Central memory CD4-positive, alpha-beta T cell (primary cell): Measurements from ENCODE around the gene PODNL1.
"Not testable (repeated sequence)": the region's sequence is repeated elsewhere in the genome, so short reads cannot be mapped to it uniquely, and the experiment has no call there.

Source experiments
- DNase-seq: peaks from one replicate; pipeline ENCODE4 v3.0.0; 2022

The PODNL1 gene

DNA sequence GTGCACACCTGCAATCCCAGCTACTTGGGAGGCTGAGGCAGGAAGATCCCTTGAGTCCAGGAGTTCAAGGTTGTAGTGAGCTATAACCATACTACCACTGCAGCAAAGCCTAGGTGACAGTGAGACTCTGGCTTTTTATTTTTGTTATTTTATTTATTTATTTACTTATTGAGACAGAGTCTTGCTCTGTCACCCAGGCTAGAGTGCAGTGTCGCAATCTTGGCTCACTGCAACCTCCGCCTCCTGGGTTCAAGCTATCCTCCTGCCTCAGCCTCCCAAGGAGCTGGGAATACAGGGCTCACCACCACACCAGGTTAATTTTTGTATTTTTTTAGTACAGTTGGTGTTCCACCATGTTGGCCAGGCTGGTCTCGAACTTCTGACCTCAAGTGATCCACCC is 35.3 kb upstream of the PODNL1 start:
- DNase-seq, result not testable (repeated sequence)

DNA sequence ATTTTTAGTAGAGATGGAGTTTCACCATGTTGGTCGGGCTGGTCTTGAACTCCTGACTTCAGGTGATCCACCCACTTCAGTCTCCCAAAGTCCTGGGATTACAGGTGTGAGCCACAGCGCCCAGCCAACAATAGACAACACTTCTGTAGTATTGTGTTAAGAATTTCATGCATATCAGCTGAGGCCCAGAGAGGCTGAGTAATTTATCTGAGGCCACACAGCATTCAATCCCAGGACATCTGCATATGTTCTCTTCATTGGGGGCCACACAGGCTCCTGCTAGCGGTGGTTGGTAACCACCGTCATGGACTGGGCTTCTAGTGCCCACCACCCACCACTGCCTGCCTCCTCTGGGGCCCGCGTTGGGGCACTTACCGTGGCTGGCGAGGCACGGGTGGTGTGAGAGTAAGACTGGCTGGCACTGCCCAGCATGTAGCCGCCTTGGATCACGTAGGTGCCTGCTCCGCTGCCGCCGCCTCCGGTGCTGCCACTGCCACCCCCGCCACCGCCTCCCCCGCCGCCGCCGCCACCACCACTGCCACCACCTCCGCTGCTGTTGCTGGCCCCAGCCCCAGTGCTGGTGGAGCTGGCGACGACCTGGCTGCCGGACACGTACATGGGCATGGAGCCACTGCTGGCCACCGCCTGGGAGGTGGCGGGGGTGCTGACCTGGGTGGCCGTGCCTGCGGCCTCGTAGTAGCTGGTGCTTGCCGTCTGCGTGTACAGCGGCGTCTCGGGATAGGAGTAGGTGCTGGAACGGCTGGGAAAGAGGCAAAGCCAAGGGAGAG is 34.3 kb upstream of the PODNL1 start:
- DNase-seq, result no peak

DNA sequence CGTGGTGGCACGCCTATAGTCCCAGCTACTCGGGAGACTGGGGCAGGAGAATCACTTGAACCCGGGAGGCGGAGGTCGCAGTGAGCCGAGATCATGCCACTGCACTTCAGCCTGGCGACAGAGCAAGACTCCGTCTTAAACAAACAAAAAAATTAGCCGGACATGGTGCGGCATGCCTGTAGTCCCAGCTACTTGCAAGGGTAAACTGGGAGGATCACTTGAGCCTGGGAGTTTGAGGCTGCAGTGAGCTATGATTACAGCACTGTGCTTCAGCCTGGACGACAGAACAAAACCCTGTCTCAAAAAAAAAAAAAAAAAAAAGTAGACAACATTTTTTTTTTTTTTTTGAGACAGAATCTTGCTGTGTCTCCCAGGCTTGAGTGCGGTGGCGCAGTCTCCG is 33.7 kb upstream of the PODNL1 start:
- DNase-seq, result not testable (repeated sequence)

- no peak for DNase-seq
These were observed 31.7 kb upstream of the PODNL1 start for GRCh38 chr19:13969897-13970296.

DNA sequence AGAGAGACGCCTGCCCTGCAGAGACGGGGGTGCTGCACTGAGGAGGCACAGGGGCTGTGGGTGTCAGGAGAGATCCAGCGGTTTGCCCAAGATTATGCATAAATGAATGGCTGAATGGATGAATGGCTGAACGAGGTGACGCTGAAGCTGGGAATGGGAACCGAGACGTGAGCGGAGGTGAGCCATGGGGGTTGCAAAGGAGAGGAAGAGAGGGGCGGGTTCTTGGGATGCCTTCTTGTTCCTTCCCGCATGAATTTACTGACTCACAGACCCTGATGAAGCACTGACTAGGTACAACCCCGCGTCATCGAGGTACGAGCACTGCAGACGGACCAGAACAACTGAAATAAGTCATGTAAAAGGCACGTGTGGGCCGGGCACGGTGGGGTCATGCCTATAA is 30.8 kb upstream of the PODNL1 start:
- DNase-seq, result no peak

- no peak for DNase-seq
These were observed 30.2 kb upstream of the PODNL1 start for GRCh38 chr19:13968383-13968935.

DNA sequence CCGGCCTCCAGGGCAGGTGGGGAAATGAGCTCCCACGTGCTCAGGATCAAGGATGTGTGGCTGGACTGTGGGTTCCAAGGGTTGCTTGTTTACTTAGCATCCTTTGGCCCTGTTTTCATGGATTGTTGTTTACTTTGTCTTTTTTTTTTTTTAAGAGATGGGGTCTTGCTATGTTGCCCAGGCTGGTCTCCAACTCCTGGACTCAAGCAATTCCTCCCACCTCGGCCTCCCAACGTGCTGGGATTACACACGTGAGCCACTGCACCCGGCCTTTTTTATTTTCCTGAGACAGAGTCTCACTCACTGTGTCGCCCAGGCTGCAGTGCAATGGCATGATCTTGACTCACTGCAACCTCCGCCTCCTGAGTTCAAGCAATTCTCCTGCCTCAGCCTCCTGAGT is 29.0 kb upstream of the PODNL1 start:
- DNase-seq, result not testable (repeated sequence)

DNA sequence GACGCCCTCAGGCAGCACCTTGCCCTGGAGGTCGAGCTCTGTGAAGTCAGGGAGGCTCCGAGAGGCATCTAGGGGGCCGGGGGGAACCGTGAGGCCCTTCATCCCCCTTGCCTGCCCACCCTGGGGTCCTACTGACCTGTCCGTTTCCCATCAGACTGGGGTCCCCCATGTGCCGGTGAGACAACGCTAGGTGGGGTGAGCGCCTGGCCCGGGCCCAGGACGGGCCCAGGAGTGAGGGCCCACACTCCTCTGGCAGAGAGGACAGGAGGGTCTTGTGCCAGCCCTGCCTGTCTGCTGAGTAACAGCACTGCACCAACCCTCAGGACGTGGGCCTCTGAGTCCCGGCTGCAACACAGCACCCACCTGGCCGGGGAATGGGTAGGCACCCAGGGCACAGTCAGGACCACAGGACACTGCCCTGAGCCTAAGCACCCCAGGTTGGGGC is 28.5 kb upstream of the PODNL1 start:
- DNase-seq, result no peak

DNA sequence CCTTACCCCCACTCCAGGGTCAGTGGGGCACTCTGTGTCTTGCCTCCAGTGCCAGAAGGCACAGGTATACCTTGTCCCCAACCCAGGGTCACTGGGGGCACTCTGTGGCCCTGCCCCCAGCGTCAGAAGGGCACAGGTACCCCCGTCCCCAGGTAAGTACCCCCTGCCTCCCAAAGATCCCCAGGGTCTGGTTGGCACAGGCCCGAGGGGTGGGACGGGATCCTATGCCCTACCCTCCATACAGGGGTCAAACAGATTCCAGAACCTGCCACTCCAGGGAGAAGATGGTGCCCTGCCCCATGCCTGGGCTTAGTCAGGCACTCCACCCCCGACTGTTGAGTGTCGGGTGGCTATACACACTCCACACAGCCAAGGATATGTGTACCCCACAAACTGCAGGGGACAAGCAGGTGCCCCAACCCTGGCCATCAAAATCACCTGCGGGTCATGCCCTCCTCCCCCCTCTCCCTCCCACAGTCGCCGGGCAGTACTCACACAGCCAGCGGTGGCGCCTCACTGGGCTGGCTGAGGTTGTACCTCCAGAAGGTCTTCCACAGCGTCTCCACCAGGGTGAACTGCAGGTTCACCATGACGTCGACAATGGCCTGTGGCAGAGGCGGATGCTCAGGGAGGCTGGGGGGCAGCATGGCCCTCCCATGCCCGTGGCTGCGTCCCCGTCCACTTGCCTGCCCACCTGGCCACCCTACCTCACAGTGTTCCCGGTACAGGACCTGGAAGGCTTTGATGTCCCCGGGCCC is 27.9 kb upstream of the PODNL1 start:
- DNase-seq, result no peak

- no peak for DNase-seq
These were observed 27.2 kb upstream of the PODNL1 start for GRCh38 chr19:13965377-13965896.

DNA sequence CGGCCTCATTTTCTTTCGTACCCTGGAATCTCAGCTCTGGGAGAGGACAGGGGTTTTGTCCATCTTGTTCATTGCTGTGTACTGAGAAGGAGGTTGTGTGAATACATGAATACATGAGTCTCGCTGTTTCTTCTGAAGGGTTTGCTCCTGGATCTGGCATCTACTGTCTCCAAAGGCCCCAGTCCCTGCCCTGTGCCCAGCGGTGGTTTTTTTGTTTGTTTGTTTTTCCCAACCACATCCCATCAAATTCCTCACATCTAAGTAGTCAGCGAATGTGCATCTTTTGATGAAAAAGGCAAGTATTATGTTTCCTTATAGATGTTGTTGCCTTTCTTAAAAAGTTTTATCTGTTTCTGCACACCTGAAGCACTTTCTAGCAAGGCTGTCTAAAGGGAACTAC is 26.6 kb upstream of the PODNL1 start:
- no peak for DNase-seq

- no peak for DNase-seq
These were observed 25.4 kb upstream of the PODNL1 start for GRCh38 chr19:13963603-13964105.

- DNase-seq, result no peak
These were observed 24.7 kb upstream of the PODNL1 start for GRCh38 chr19:13962699-13963602.

DNA sequence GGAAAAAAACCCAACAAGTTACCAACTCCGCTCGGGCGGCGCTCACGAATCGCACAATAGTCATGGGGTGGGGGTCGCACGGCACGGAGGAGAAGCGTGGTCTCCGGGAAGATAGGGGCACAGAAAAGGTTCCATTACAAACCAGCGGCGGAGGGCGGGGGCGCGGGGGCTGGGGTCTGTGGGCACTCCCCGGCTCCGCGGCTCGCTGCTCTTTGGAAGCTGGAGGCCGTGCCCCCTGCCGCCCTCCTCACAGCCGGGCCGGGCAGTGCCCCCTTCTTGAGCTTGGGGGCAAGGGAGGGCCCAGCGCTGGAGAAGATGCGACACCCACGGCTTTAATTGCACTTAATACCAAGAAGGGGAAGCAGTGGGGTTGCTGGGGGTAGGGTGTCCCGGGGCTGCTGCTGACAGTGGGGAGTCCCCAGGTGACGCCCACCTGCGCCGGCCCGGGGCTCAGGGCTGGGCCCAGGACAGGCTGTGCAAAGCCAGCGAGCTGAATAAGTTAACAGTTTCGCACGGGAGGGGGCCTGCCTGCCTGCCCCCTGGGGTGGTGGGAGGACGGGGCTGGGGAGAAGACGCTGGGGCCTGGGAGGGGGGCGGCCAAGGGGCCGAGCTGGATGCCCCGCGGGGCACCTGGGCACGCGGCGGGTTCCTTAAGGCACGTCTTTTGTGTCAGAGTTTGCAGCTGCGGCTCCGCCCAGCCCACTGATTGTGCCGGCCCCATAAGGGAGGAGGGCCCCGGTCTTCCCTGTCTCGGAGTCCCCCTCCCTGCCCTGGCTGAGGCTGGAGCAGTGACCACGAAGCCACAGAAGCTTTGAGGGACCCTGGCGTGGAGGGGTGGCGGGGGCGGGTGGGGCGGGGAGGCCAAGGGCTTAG is 23.8 kb upstream of the PODNL1 start:
- no peak for DNase-seq

DNA sequence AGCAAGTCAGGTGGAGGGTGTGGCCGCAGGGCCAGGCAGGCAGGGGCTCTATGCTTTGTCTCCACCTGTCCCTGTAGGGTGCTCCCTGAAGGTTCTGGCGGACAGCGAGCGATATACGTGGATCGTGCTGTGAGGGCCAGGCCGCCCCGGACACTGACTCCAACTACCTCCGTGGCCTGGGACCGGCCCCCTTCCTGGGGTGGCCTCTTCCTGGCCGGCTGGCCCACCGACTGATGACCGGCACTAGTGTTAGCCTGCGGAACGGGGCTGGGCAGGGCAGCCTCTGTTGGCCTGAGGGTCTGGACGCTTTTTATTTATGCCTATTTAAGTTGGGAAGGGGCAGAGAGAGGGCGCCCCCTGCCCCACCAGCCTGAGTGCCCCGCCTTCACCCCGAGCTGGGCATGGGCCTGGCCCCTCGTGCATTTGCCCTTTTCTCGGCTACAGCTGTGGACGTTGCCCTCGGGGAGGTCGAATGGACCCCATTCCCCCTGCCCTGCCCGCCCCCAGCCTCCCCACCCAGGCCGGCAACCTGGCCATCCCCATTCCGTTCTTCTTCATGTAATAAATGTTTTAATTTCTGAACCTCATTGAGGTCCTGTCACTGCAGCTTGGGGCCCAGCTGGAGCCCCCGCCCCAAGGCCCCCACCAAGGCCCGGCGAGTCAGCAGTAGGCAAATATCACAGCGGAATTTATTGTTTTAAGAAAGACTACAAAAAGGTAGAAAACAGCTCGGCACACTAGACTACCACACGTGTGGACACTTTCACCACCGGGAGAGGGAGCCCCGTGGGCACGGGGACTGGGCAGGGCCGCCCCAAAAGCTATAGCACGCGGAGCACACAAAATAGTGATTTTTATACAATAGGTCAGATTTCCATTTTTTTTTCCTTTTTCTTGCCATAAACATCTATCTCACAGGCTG is 22.9 kb upstream of the PODNL1 start:
- no peak for DNase-seq

- no peak for DNase-seq
These were observed 22.0 kb upstream of the PODNL1 start for GRCh38 chr19:13959962-13960862.

DNA sequence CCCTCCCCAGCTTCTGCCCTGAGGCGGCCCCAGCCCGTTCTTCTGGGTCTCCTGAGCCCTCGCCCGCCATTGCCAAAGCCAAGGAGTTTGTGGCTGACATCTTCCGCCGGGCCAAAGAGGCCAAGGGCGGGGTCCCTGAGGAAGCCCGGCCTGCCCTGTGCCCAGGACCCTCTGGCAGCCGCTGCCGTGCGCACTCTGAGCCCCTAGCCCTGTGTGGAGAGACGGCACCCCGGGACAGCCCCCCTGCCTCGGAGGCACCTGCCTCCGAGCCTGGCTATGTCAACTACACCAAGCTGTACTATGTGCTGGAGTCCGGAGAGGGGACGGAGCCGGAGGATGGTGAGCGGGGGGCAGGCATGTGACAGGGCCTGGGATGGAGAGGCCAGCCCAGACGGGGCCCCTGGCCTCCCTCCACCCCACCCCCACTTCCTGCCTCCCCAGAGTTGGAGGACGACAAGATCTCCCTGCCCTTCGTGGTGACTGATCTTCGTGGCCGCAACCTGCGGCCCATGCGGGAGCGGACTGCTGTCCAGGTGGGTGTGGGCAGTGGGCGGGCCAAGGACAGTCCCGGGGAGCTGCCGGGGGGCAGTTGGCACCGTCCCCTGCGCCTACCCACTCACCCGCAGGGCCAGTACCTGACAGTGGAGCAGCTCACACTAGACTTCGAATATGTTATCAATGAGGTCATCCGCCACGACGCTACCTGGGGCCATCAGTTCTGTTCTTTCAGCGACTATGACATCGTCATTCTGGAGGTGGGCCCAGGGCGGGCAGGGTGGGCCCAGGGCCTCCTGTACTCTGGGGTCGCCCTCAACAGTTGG is 21.1 kb upstream of the PODNL1 start:
- no peak for DNase-seq

DNA sequence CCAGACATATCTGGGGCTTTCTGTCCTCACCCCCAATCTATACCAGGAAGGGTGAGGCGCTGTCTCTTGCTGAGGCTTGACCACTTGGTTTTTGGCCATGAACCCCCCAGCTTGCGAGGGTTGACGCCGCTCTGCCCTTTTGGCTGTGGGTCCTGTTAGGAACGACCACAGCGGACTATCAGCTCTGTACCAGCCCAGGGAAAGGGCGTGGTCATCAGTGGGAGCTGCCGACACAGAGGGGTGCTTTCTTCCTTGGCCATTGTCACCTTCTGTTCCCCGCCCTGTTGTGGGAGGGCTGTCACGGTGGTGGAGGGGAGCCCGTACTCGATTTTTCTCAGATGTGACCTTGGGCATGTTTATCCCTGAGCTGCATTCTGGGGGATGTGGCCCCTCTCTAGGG is 19.8 kb upstream of the PODNL1 start:
- no peak for DNase-seq
